ENCODE data around the gene RFWD3. TPM values are rescaled to one million over a fixed set of nuclear protein-coding genes. Genes with fewer than 3 reads are reported as not detected.

The RFWD3 gene
- total and polyA plus RNA-seq, 2 of the 8 experiments (the other 6 are each of a cell fraction or from before 2014, with no cell fraction given): 67.1 to 114 TPM

GRCh38 chr16:74575807-74576643, 90.7 kb downstream of the RFWD3 start:
- no peak overlapping the region for H4K5ac ChIP-seq (ENCODE audit: insufficient read length, low read depth, low read length)
- no peaks in the 10 kb centered on the region for H3K4me1 ChIP-seq (replicated peaks in 1 of 4; ENCODE audit: control insufficient read depth in 3 of 4, insufficient read depth in 4 of 4, low read length in 3 of 4)
- H3K23ac ChIP-seq (ENCODE audit: insufficient read length): no peak overlapping the region
- H3K27ac ChIP-seq (ENCODE audit: low read depth, low read length): no peak overlapping the region
- no peak overlapping the region for H3K4me2 ChIP-seq (ENCODE audit: insufficient read depth in 1 of 2, low read depth in 2 of 2, low read length in 2 of 2)
- peaks cover 0 to 96% of the 10 kb centered on the region in 2 experiments; a peak in 3 of 4 replicates for H3K79me2 ChIP-seq (ENCODE audit: control insufficient read depth in 1 of 2, insufficient read depth in 2 of 2, low read length in 2 of 2)
- H3K9ac ChIP-seq (replicated peaks in 1 of 4; ENCODE audit: extremely low read depth in 1 of 4, low read depth in 3 of 4, low read length in 3 of 4): no peak overlapping the region
- CTCF ChIA-PET (ENCODE audit: partially characterized antibody): interaction anchor here (1.2 to 1.8 kb wide), 2 partner anchors 17 to 30 kb away, joined by 3 to 5 read pairs; no protein-coding TSS in a partner anchor
- H3K36me3 ChIP-seq (ENCODE audit: control insufficient read depth in 2 of 4, insufficient read depth in 4 of 4, low read length in 3 of 4): no peaks in the 10 kb centered on the region
- no peak overlapping the region for H2BK15ac ChIP-seq (ENCODE audit: low read length)
- H3K79me1 ChIP-seq (ENCODE audit: low read depth, low read length): peaks cover 9% of the 10 kb centered on the region
- H4K20me1 ChIP-seq (replicated peaks in 1 of 2; ENCODE audit: control insufficient read depth in 1 of 2, insufficient read depth in 2 of 2, low read length in 2 of 2): peaks cover 2 to 15% of the 10 kb centered on the region in 2 experiments
- no peaks in the 10 kb centered on the region for H3K27me3 ChIP-seq (replicated peaks in 1 of 4; ENCODE audit: control insufficient read depth in 3 of 4, extremely low read depth in 1 of 4, insufficient read depth in 3 of 4, low read length in 3 of 4)
- TF ChIP-seq USF2 (IDR thresholded peaks at IDR 0.05; ENCODE audit: low read length) (no peak), BCL11A (IDR thresholded peaks at IDR 0.05; ENCODE audit: low read depth in 2 of 2, low read length in 2 of 2) (no peak), ASH2L (IDR thresholded peaks at IDR 0.05; ENCODE audit: low read length) (no peak), TCF12 (IDR thresholded peaks at IDR 0.05; ENCODE audit: low read depth, low read length) (no peak), TAF7 (optimal IDR thresholded peaks at IDR 0.05; ENCODE audit: borderline replicate concordance, low read depth, low read length) (no peak), SP2 (IDR thresholded peaks at IDR 0.05; ENCODE audit: low read length) (no peak)
- no peak for FAIRE-seq
- H3K9me3 ChIP-seq (ENCODE audit: insufficient read depth in 2 of 2, low read depth in 1 of 2, low read length in 1 of 2): no peaks in the 10 kb centered on the region
- H2AFZ ChIP-seq (ENCODE audit: low read length): no peak overlapping the region
- no peaks in the 10 kb centered on the region for H3K23me2 ChIP-seq (ENCODE audit: low read depth, low read length)
- WGBS, 2 experiments (ENCODE audit: extremely low coverage in 1 of 2, insufficient coverage in 1 of 2, insufficient read length in 1 of 2, insufficient replicate concordance in 2 of 2, low coverage in 1 of 2, low lambda C conversion rate in 2 of 2, missing lambda C conversion rate in 1 of 2): 82% methylated on average over 6 of the region's 12 CpGs; no CpG with 5 or more reads in 1 of the 2 experiments
- no peak overlapping the region for H3K4me3 ChIP-seq (ENCODE audit: extremely low read depth in 1 of 4, insufficient read depth in 2 of 4, low read depth in 3 of 4, low read length in 4 of 4)
- H3K14ac ChIP-seq (ENCODE audit: insufficient read length): no peak overlapping the region
- no peak overlapping the region for H2BK20ac ChIP-seq (ENCODE audit: low read length)
- H4K91ac ChIP-seq (replicated peaks; ENCODE audit: insufficient read length, low read length): no peak overlapping the region
- POLR2A ChIA-PET (ENCODE audit: partially characterized antibody): interaction anchor here (1.3 kb wide), 1 partner anchor 16 kb away, joined by 3 read pairs; no protein-coding TSS in a partner anchor
- no peak overlapping the region for H2BK12ac ChIP-seq (ENCODE audit: low read depth, low read length)
- no peak for DNase-seq (ENCODE audit: low read depth in 1 of 2, low spot score in 2 of 2)
- H2BK120ac ChIP-seq (replicated peaks; ENCODE audit: low read depth, low read length): no peak overlapping the region
- H4K8ac ChIP-seq (ENCODE audit: extremely low read depth, insufficient read depth, low read length): no peak overlapping the region
- no peak overlapping the region for H3K56ac ChIP-seq (replicated peaks; ENCODE audit: insufficient read length, low read depth, low read length)
- no peak overlapping the region for H2AK5ac ChIP-seq (ENCODE audit: low read depth, low read length)
- no peak overlapping the region for H3K4ac ChIP-seq (replicated peaks; ENCODE audit: insufficient read length, low read depth, low read length)
- no peak overlapping the region for H3K18ac ChIP-seq (ENCODE audit: extremely low read depth, low read length)
- no peak overlapping the region for H2BK5ac ChIP-seq (ENCODE audit: low read depth, low read length)

Data from H1 (cell line).